Hepatocyte (in vitro differentiated cells): ENCODE results near the gene OR10H1. TPM values are rescaled to one million over a fixed set of nuclear protein-coding genes. Genes with fewer than 3 reads are reported as not detected.
"Not testable (repeated sequence)": the region's sequence is repeated elsewhere in the genome, so short reads cannot be mapped to it uniquely, and the experiment has no call there.

Experiments used
- DNase-seq: peaks from one replicate; pipeline ENCODE4 v3.0.0-alpha.2; 2016; ENCODE audit warnings: low spot score
- H2AFZ ChIP-seq: fragments of 200-600 bp; sonication (generic); 2 replicates; pipeline ENCODE4 v1.6.0; 2016; ENCODE audit warnings: antibody characterized with exemption, mild to moderate bottlenecking
- H3K27ac ChIP-seq: fragments of 200-600 bp; sonication (generic); 2 replicates; pipeline ENCODE4 v1.5.1; 2016; ENCODE audit warnings: mild to moderate bottlenecking
- H3K27me3 ChIP-seq: fragments of 200-600 bp; sonication (generic); 2 replicates; pipeline ENCODE4 v1.6.1; 2016
- H3K36me3 ChIP-seq: fragments of 200-600 bp; sonication (generic); replicated peaks from 2 replicates; pipeline ENCODE4 v1.5.1; 2016; ENCODE audit warnings: low read depth; ENCODE audit not compliant: insufficient read depth
- H3K4me1 ChIP-seq: fragments of 200-600 bp; sonication (generic); 2 replicates; pipeline ENCODE4 v1.5.1; 2016; ENCODE audit warnings: mild to moderate bottlenecking, moderate library complexity; ENCODE audit not compliant: insufficient read depth
- H3K4me2 ChIP-seq: fragments of 200-600 bp; sonication (generic); 2 replicates; pipeline ENCODE4 v1.6.0; 2016
- H3K4me3 ChIP-seq: fragments of 200-600 bp; sonication (generic); 2 replicates; pipeline ENCODE4 v1.5.1; 2016; ENCODE audit warnings: mild to moderate bottlenecking
- H3K79me2 ChIP-seq: fragments of 200-600 bp; sonication (generic); 2 replicates; pipeline ENCODE4 v1.6.0; 2017; ENCODE audit warnings: mild to moderate bottlenecking
- H3K9me2 ChIP-seq: fragments of 200-600 bp; sonication (generic); replicated peaks from 2 replicates; pipeline ENCODE4 v1.6.0; 2017; ENCODE audit warnings: mild to moderate bottlenecking; ENCODE audit not compliant: insufficient read depth
- H3K9me3 ChIP-seq: fragments of 200-600 bp; sonication (generic); 2 replicates; pipeline ENCODE4 v1.5.1; 2016; ENCODE audit warnings: low read depth, mild to moderate bottlenecking
- H4K20me1 ChIP-seq: fragments of 200-600 bp; sonication (generic); 2 replicates; pipeline ENCODE4 v1.6.0; 2016; ENCODE audit warnings: mild to moderate bottlenecking; ENCODE audit not compliant: insufficient read depth, poor library complexity, severe bottlenecking
- CTCF ChIP-seq: fragments of 200-600 bp; sonication (generic); IDR thresholded peaks from 2 replicates; pipeline ENCODE4 v1.5.1; 2016; ENCODE audit warnings: antibody characterized with exemption, mild to moderate bottlenecking; ENCODE audit not compliant: poor library complexity
- EZH2 ChIP-seq: fragments of 200-600 bp; sonication (generic); IDR thresholded peaks from 2 replicates; pipeline ENCODE4 v1.6.1; 2016; ENCODE audit warnings: antibody characterized with exemption, mild to moderate bottlenecking, borderline replicate concordance
- EZH2phosphoT487 ChIP-seq: fragments of 200-600 bp; sonication (generic); IDR thresholded peaks from one replicate; pipeline ENCODE4 v1.6.1; 2018; ENCODE audit warnings: antibody characterized with exemption, mild to moderate bottlenecking, low read depth, moderate library complexity; ENCODE audit not compliant: unreplicated experiment, severe bottlenecking
- WGBS: methylation state at CpG from one replicate; pipeline ENCODE4 v1.1.6; 2016; ENCODE audit warnings: low lambda C conversion rate; ENCODE audit errors: missing lambda C conversion rate; 5-methylcytosine and 5-hydroxymethylcytosine counted together
- polyA plus RNA-seq: library from polyadenylated mRNA; unstranded; fragments of >200 nt; fragmentation: Nextera tagmentation; extraction: Ambion mirVana; gene quantifications from 2 replicates; pipeline ENCODE4 v1.2.1, GENCODE V29; 2016
- total RNA-seq: library from RNA; depleted of rRNA; stranded (reverse); fragments of >200 nt; gene quantifications from 2 replicates; pipeline ENCODE4 v1.2.3, GENCODE V29; 2014

Gene OR10H1
- total and polyA plus RNA-seq, 2 experiments from 2014 or later, result not detected

- Histone ChIP-seq H4K20me1 (no peaks in the 10 kb centered on the region), H3K4me2 (no peak overlapping the region), H3K4me3 (no peak overlapping the region), H3K4me1 (no peaks in the 10 kb centered on the region), H3K27me3 (no peaks in the 10 kb centered on the region), H3K79me2 (no peaks in the 10 kb centered on the region), H3K9me2 (no peaks in the 10 kb centered on the region), H3K9me3 (no peaks in the 10 kb centered on the region), H2AFZ (no peak overlapping the region), H3K36me3 (no peaks in the 10 kb centered on the region), H3K27ac (no peak overlapping the region)
- no peak for TF ChIP-seq EZH2
- no peak for TF ChIP-seq CTCF
- TF ChIP-seq EZH2phosphoT487, result no peak
- WGBS, result 46% methylated on average over 5 of the region's 5 CpGs
- no peak for DNase-seq
Observed at GRCh38 chr19:15843203-15843893, 27.9 kb upstream of the OR10H1 start.

GRCh38 chr19:15841875-15842569, 26.6 kb upstream of the OR10H1 start:
- Histone ChIP-seq H3K9me2 (no peaks in the 10 kb centered on the region), H3K9me3 (no peaks in the 10 kb centered on the region), H3K4me3 (no peak overlapping the region), H3K27me3 (no peaks in the 10 kb centered on the region), H3K4me2 (no peak overlapping the region), H3K27ac (no peak overlapping the region), H3K4me1 (no peaks in the 10 kb centered on the region), H2AFZ (no peak overlapping the region), H3K36me3 (no peaks in the 10 kb centered on the region), H3K79me2 (no peaks in the 10 kb centered on the region), H4K20me1 (no peaks in the 10 kb centered on the region)
- TF ChIP-seq EZH2, result no peak
- TF ChIP-seq CTCF, result no peak
- no peak for TF ChIP-seq EZH2phosphoT487
- WGBS, result 60% methylated on average over 11 of the region's 11 CpGs
- DNase-seq, result no peak

GRCh38 chr19:15840833-15841232, 25.4 kb upstream of the OR10H1 start:
- H3K36me3 ChIP-seq, result no peaks in the 10 kb centered on the region
- H3K4me3 ChIP-seq, result no peak overlapping the region
- no peaks in the 10 kb centered on the region for H3K4me1 ChIP-seq
- H3K4me2 ChIP-seq, result no peak overlapping the region
- no peaks in the 10 kb centered on the region for H3K9me2 ChIP-seq
- H3K79me2 ChIP-seq, result no peaks in the 10 kb centered on the region
- no peak overlapping the region for H2AFZ ChIP-seq
- H4K20me1 ChIP-seq, result no peaks in the 10 kb centered on the region
- H3K27ac ChIP-seq, result no peak overlapping the region
- no peaks in the 10 kb centered on the region for H3K9me3 ChIP-seq
- DNase-seq, result no peak
- WGBS, result 26% methylated on average over 2 of the region's 2 CpGs
- TF ChIP-seq EZH2 (no peak), EZH2phosphoT487 (no peak), CTCF (no peak)
- no peaks in the 10 kb centered on the region for H3K27me3 ChIP-seq

GRCh38 chr19:15839888-15840287, 24.4 kb upstream of the OR10H1 start:
- not testable (repeated sequence) for H3K27me3 ChIP-seq, H3K9me3 ChIP-seq, H3K4me3 ChIP-seq, H3K4me1 ChIP-seq, DNase-seq, H2AFZ ChIP-seq, H3K79me2 ChIP-seq, H3K27ac ChIP-seq, H3K9me2 ChIP-seq, H3K4me2 ChIP-seq, H4K20me1 ChIP-seq, H3K36me3 ChIP-seq
- 31% methylated on average over 4 of the region's 4 CpGs for WGBS
